A549 (cell line): ENCODE data around the gene MLX.

Experiments used
- HOXA7 ChIP-seq: fragments of 250-450 bp; sonication (Bioruptor Pico); IDR thresholded peaks from 2 replicates; pipeline ENCODE4 v1.5.0; 2020; ENCODE audit warnings: mild to moderate bottlenecking, moderate library complexity
- MYC ChIP-seq: IDR thresholded peaks from 2 replicates; pipeline ENCODE4 v1.6.1; 2012; ENCODE audit warnings: mild to moderate bottlenecking, inconsistent platforms, low read length, improper control_type of control experiment, borderline replicate concordance
- NPAS2 ChIP-seq: fragments of 250-450 bp; sonication (Bioruptor Pico); IDR thresholded peaks from 2 replicates; pipeline ENCODE4 v1.8.0; 2022; ENCODE audit warnings: mild to moderate bottlenecking, moderate library complexity, borderline replicate concordance
- POLR2A ChIP-seq: IDR thresholded peaks from 2 replicates; pipeline ENCODE4 v1.6.1; 2012; ENCODE audit warnings: mild to moderate bottlenecking, low read length
- RCOR1 ChIP-seq: fragments of 150-350 bp; IDR thresholded peaks from 2 replicates; pipeline ENCODE4 v1.6.1; 2014; ENCODE audit warnings: antibody characterized with exemption, low read length, low read depth
- SMC3 ChIP-seq: fragments of >200 bp; sonication (Bioruptor Twin); formaldehyde crosslinking; IDR thresholded peaks from 3 replicates; pipeline ENCODE4 v1.6.1; 2018; ENCODE audit warnings: inconsistent platforms
- TF ChIP-seq, protein P1 (sequence below): fragments of >200 bp; sonication (Bioruptor Twin); formaldehyde crosslinking; IDR thresholded peaks from 3 replicates; pipeline ENCODE4 v1.5.1; 2016
- TF ChIP-seq, protein P2 (sequence below): IDR thresholded peaks from 2 replicates; pipeline ENCODE4 v1.6.1; 2012
- TF ChIP-seq, protein P3 (sequence below): IDR thresholded peaks from 2 replicates; pipeline ENCODE4 v1.6.1; 2012

DNA sequence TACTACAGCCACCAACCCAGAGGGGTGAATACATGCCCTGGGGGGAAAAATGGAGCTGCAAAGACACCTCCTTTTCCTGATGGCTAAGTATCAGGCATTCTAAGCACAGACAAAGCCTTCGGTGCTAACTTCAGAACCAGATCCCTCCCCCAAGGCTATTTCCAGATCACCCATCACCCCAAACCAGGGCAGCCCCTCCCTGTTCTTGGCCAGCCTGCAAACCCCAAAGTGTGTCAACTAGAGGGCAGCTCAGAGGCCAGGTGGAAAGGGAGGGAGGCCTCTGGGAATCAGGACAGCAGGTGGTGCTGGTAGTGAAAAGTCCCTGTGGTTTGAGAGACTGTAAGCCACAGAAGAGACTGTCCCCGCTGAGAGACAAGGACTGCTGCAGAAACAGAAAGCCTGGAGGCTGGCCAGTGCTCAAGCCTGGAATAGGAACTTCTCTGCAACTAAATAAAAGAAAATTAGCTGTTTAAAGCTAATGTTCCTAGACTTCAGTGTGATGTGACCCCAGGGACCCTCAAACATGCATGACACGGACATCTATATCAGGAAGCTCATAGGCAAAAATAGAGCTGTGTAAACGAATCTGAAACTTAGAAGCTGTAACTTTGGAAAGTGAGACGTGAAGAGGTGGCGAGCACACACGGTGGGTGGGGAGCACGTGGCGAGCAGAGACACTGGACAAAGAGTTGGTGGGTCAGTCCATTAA, 51.7 kb downstream of the MLX start:
- TF ChIP-seq, protein P1, sequence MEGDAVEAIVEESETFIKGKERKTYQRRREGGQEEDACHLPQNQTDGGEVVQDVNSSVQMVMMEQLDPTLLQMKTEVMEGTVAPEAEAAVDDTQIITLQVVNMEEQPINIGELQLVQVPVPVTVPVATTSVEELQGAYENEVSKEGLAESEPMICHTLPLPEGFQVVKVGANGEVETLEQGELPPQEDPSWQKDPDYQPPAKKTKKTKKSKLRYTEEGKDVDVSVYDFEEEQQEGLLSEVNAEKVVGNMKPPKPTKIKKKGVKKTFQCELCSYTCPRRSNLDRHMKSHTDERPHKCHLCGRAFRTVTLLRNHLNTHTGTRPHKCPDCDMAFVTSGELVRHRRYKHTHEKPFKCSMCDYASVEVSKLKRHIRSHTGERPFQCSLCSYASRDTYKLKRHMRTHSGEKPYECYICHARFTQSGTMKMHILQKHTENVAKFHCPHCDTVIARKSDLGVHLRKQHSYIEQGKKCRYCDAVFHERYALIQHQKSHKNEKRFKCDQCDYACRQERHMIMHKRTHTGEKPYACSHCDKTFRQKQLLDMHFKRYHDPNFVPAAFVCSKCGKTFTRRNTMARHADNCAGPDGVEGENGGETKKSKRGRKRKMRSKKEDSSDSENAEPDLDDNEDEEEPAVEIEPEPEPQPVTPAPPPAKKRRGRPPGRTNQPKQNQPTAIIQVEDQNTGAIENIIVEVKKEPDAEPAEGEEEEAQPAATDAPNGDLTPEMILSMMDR: peak; percentile 41
- TF ChIP-seq POLR2A: no peak
- TF ChIP-seq SMC3: peak; percentile 58
- no peak for TF ChIP-seq NPAS2 (CRISPR knock-in tag)
- no peak for TF ChIP-seq RCOR1
- TF ChIP-seq, protein P2, sequence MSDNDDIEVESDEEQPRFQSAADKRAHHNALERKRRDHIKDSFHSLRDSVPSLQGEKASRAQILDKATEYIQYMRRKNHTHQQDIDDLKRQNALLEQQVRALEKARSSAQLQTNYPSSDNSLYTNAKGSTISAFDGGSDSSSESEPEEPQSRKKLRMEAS: peak; percentile 41; the same call in 1 of the 2 replicates
- TF ChIP-seq MYC: no peak
- no peak for TF ChIP-seq HOXA7 (CRISPR knock-in tag)
- TF ChIP-seq, protein P3, sequence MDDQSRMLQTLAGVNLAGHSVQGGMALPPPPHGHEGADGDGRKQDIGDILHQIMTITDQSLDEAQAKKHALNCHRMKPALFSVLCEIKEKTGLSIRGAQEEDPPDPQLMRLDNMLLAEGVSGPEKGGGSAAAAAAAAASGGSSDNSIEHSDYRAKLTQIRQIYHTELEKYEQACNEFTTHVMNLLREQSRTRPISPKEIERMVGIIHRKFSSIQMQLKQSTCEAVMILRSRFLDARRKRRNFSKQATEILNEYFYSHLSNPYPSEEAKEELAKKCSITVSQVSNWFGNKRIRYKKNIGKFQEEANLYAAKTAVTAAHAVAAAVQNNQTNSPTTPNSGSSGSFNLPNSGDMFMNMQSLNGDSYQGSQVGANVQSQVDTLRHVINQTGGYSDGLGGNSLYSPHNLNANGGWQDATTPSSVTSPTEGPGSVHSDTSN: no peak
